ENCODE data around the gene CAPRIN2. TPM values are rescaled to one million over a fixed set of nuclear protein-coding genes. Genes with fewer than 3 reads are reported as not detected.

CAPRIN2 gene
- total and polyA plus RNA-seq, 2 of the 4 experiments (the other 2 are of a cell fraction), result 18.9 to 23.8 TPM

DNA sequence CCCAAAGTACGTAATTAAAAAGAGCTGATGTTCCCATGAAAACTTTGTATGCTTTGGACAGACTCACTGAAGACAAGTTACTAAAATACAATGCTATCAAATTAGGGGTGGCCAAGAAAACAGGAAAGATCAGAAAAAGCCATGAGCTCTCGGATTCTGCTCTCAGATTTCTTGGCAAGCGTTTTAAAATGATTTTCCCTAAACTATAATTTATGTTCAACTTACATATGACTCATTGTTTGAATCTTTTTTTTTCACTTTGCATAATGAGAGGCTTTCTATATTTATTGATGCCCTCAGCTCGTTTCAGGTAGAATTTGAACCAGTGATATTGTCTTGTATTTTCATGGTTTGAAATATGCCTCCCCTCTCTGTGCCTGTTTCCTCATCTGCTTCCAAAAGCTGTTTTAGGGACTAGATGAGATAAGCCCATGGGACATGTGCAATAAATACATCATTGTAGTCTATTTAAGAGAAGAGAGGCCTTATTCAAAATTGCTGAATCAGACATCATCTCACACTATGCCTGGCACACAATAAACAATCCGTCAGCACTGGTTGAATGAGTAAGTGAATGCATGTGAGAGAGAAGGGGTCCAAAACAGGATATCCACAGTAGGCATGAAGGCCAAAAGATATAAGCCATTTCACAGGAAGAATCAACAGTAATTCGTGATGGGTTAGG lies 54.4 kb downstream of the CAPRIN2 start:
- no peak overlapping the region for H3K4me3 ChIP-seq (ENCODE audit: insufficient read depth, low read depth, low read length)
- H3K27ac ChIP-seq (ENCODE audit: insufficient read depth, low read length), result no peak overlapping the region
- H4K8ac ChIP-seq (ENCODE audit: low read depth in 2 of 2, low read length in 2 of 2), result no peak overlapping the region
- no peak overlapping the region for H3K14ac ChIP-seq (replicated peaks; ENCODE audit: low read depth, low read length)
- no peak overlapping the region for H3K4me2 ChIP-seq (ENCODE audit: low read depth, low read length)
- no peak overlapping the region for H3K4ac ChIP-seq (ENCODE audit: low read depth, low read length)
- no peak overlapping the region for H2BK15ac ChIP-seq (ENCODE audit: low read depth, low read length)
- BruUV-seq (replicated peaks), result no TSS peak
- no peak overlapping the region for H2AK5ac ChIP-seq (ENCODE audit: low read depth, low read length)
- in situ Hi-C loops (cut with MboI; ENCODE audit: low sequenced_read_pairs) (no loop called here), intact Hi-C loops (cut with micrococcal nuclease) (no loop called here), dilution Hi-C loops (cut with HindIII; ENCODE audit: low sequenced_read_pairs, unreplicated experiment) (no loop called here)
- no peak overlapping the region for H4K91ac ChIP-seq (ENCODE audit: insufficient read depth, low read depth, low read length)
- peaks cover 9% of the 10 kb centered on the region for H3K9me1 ChIP-seq (ENCODE audit: insufficient read depth, low read length)
- no peaks in the 10 kb centered on the region for H3K36me3 ChIP-seq (ENCODE audit: control insufficient read depth, insufficient read depth, low read length)
- H4K5ac ChIP-seq (ENCODE audit: low read depth, low read length), result no peak overlapping the region
- DNase-seq (peak; percentile 23), ATAC-seq (ENCODE audit: low read depth) (peak; percentile 3; the same call in 1 of the 2 replicates)
- POLR2A ChIA-PET (ENCODE audit: unreplicated experiment), result no interaction called here
- H3K56ac ChIP-seq (ENCODE audit: extremely low read depth, insufficient read depth, low read length), result no peak overlapping the region
- CTCF ChIA-PET, result interaction anchor here (0.7 kb wide), 1 partner anchor 9 kb away, joined by 3 read pairs; no protein-coding TSS in a partner anchor
- no peaks in the 10 kb centered on the region for H3K9me3 ChIP-seq (ENCODE audit: control insufficient read depth, insufficient read depth, low read length)
- H3K79me1 ChIP-seq (ENCODE audit: low read depth in 1 of 2, low read length in 2 of 2), result peaks cover 0 to 5% of the 10 kb centered on the region in 2 experiments; a peak in 3 of 4 replicates
- H4K20me1 ChIP-seq (ENCODE audit: insufficient read depth, low read length), result no peaks in the 10 kb centered on the region
- H2AFZ ChIP-seq (replicated peaks; ENCODE audit: low read length, poor library complexity), result no peak overlapping the region
- H3K27me3 ChIP-seq (ENCODE audit: control insufficient read depth, insufficient read depth, low read length), result no peaks in the 10 kb centered on the region
- H2AK9ac ChIP-seq (replicated peaks; ENCODE audit: low read depth, low read length, poor library complexity), result no peak overlapping the region
- H3K4me1 ChIP-seq (ENCODE audit: control insufficient read depth, insufficient read depth, low read length), result peaks cover 2% of the 10 kb centered on the region; the same call in 1 of the 2 replicates
- H3K9ac ChIP-seq (ENCODE audit: low read depth, low read length), result no peak overlapping the region
- H2BK20ac ChIP-seq (ENCODE audit: low read depth, low read length), result no peak overlapping the region
- TF ChIP-seq MAFK (IDR thresholded peaks at IDR 0.05; ENCODE audit: low read depth, low read length) (peak; percentile 80), NFE2L2 (IDR thresholded peaks at IDR 0.05; ENCODE audit: low read depth, low read length) (no peak)
- H3K18ac ChIP-seq (ENCODE audit: low read depth, low read length), result no peak overlapping the region
- H2BK120ac ChIP-seq (ENCODE audit: low read depth, low read length), result no peak overlapping the region
- H3K23ac ChIP-seq (ENCODE audit: low read depth, low read length), result no peak overlapping the region
- WGBS, 2 experiments (ENCODE audit: extremely low coverage in 2 of 2, insufficient read length in 1 of 2), result no CpG with 5 or more reads among the region's 6 CpGs
- H2BK5ac ChIP-seq (ENCODE audit: low read depth, low read length, poor library complexity, severe bottlenecking), result no peak overlapping the region

All from IMR-90 (cell line).